Kidney (tissue), 14 donors: ENCODE results near the gene IFFO2. TPM values are rescaled to one million over a fixed set of nuclear protein-coding genes. Genes with fewer than 3 reads are reported as not detected.

ENCODE experiments used
- DNase-seq, 5 donors: peaks; one replicate each; pipeline ENCODE4 v3.0.0-alpha.2; 2013 to 2020
- FAIRE-seq: peaks from 2 replicates; lab custom pipeline; 2012; peaks lifted over from hg19 to GRCh38; lab: Jason Lieb, UNC
- H3K27ac ChIP-seq, 2 donors: one replicate each; pipeline ENCODE4 v1.7.0; 2013; ENCODE audit warnings: low read depth in 2 of 2, low read length in 2 of 2, inconsistent platforms in 1 of 2
- H3K27me3 ChIP-seq: one replicate; pipeline ENCODE4 v1.7.1; 2013; ENCODE audit warnings: low read length, inconsistent platforms; ENCODE audit not compliant: control insufficient read depth, insufficient read depth
- H3K36me3 ChIP-seq, 3 donors: one replicate each; pipeline versions ENCODE4 v1.7.0 to v1.7.1; 2013; ENCODE audit warnings: low read length in 3 of 3, control low read depth in 1 of 3, inconsistent platforms in 1 of 3; ENCODE audit not compliant: insufficient read depth in 3 of 3, control insufficient read depth in 2 of 3
- H3K4me1 ChIP-seq, 3 donors: one replicate each; pipeline versions ENCODE4 v1.7.0 to v1.7.1; 2013; ENCODE audit warnings: low read length in 3 of 3, inconsistent platforms in 1 of 3, low read depth in 1 of 3; ENCODE audit not compliant: control insufficient read depth in 2 of 3, insufficient read depth in 2 of 3
- H3K4me3 ChIP-seq, 3 donors: one replicate each; pipeline versions ENCODE4 v1.7.0 to v1.8.1; 2013; ENCODE audit warnings: low read length in 3 of 3, control low read depth in 1 of 3, inconsistent platforms in 1 of 3
- H3K9ac ChIP-seq, 3 donors: one replicate each; pipeline versions ENCODE4 v1.7.0 to v1.7.1; 2013; ENCODE audit warnings: low read length in 3 of 3, control low read depth in 1 of 3, inconsistent platforms in 1 of 3
- H3K9me3 ChIP-seq, 3 donors: one replicate each; pipeline versions ENCODE4 v1.7.0 to v1.7.1; 2013; ENCODE audit warnings: low read length in 3 of 3, control low read depth in 1 of 3, inconsistent platforms in 1 of 3; ENCODE audit not compliant: control insufficient read depth in 2 of 3, insufficient read depth in 1 of 3
- intact Hi-C: fragments of 100-400 bp; cut with DNase I; formaldehyde crosslinking; loops from one replicate; pipeline ENCODE4 v1.11.1; 2022
- polyA plus RNA-seq: library from polyadenylated mRNA; stranded (reverse); fragments of 350-450 nt; fragmentation: Illumina TruSeq; extraction: RNeasy Lipid Tissue Mini Kit (QIAGEN cat#74804); gene quantifications from one replicate; pipeline ENCODE4 v1.2.3, GENCODE V29; 2014; ENCODE audit warnings: low read depth, low replicate concordance; ENCODE audit not compliant: insufficient read depth
- total RNA-seq: library from RNA; stranded (reverse); fragmentation: NEBNext Ultra II Directional; extraction: Animal tissue kit (Norgen Biotek cat#: 25700); gene quantifications from one replicate; pipeline ENCODE4 v1.2.1, GENCODE V29; 2021
- TF ChIP-seq, protein P1 (sequence below): IDR thresholded peaks from 3 replicates; pipeline ENCODE4 v1.5.1; 2012; ENCODE audit warnings: mild to moderate bottlenecking, moderate library complexity, borderline replicate concordance; ENCODE audit not compliant: insufficient read depth; ENCODE audit errors: extremely low read depth
- donor health status: control.
- donor health status: control.
- donor health status: control.
- donor health status: control.
- donor health status: control.
- donor health status: DM: yes; HTN: yes; CAD: no.
- donor health status: Normal renal cell carcinoma (clear cell type).

Gene IFFO2
- total and polyA plus RNA-seq, 2 donors from 2014 or later = 7.5 to 23.1 TPM

DNA sequence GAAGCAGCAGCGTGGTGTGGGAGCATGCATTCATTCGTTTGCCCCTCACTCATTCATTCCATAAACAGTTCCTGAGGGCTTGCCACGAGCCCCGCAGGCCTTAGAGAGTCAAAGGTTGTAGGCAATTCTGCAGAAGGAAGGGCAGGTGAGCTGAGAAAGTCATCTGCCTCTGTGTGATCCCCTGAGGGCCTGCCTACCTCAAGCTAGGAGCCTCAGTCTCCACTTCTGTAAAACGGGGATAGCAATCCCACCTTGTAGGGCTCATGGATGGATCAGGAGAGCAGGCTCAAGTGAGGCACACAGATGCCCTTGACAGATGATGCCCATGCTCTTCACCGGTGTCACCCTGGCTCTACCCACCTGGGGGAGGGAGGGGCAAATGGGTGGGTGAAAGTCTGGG, 27.5 kb downstream of the IFFO2 start:
- intact Hi-C loops = no loop called here
- H3K27me3 ChIP-seq = no peaks in the 10 kb centered on the region
- H3K4me3 ChIP-seq = no peak overlapping the region
- DNase-seq (peak in 1 of 5 donors; percentile 39), FAIRE-seq (no peak)
- no peaks in the 10 kb centered on the region for H3K9me3 ChIP-seq
- TF ChIP-seq, protein P1, sequence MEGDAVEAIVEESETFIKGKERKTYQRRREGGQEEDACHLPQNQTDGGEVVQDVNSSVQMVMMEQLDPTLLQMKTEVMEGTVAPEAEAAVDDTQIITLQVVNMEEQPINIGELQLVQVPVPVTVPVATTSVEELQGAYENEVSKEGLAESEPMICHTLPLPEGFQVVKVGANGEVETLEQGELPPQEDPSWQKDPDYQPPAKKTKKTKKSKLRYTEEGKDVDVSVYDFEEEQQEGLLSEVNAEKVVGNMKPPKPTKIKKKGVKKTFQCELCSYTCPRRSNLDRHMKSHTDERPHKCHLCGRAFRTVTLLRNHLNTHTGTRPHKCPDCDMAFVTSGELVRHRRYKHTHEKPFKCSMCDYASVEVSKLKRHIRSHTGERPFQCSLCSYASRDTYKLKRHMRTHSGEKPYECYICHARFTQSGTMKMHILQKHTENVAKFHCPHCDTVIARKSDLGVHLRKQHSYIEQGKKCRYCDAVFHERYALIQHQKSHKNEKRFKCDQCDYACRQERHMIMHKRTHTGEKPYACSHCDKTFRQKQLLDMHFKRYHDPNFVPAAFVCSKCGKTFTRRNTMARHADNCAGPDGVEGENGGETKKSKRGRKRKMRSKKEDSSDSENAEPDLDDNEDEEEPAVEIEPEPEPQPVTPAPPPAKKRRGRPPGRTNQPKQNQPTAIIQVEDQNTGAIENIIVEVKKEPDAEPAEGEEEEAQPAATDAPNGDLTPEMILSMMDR = no peak
- H3K4me1 ChIP-seq = peaks cover 0 to 42% (median 26%) of the 10 kb centered on the region in 3 donors
- H3K36me3 ChIP-seq = no peaks in the 10 kb centered on the region
- no peak overlapping the region for H3K27ac ChIP-seq
- no peak overlapping the region for H3K9ac ChIP-seq

DNA sequence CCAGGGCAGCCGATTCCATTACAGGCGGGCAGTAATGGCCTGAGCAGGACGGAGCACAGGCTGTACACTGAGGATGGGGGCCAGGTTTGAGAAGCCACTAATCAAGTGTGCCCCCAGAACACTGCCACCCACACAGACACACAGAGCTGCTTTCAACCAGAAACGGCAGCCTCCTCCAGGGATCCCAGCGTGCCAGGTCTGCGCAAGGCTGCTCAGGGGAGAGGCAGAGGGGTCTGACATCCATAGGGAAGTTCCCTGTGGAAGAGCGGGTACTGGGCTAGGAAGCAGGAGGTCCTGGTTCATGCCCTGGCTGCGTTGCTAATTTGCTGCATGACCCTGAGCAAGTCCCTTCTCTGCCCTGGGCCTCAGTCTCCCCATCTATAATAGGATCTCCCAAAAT, 28.1 kb downstream of the IFFO2 start:
- no peak for DNase-seq
- no peak for FAIRE-seq
- Histone ChIP-seq H3K27me3 (no peaks in the 10 kb centered on the region), H3K36me3 (no peaks in the 10 kb centered on the region), H3K9ac (no peak overlapping the region), H3K27ac (no peak overlapping the region), H3K4me1 (peaks cover 4 to 47% (median 31%) of the 10 kb centered on the region in 3 donors), H3K9me3 (no peaks in the 10 kb centered on the region), H3K4me3 (no peak overlapping the region)
- intact Hi-C loops = no loop called here
- TF ChIP-seq, protein P1 = no peak

DNA sequence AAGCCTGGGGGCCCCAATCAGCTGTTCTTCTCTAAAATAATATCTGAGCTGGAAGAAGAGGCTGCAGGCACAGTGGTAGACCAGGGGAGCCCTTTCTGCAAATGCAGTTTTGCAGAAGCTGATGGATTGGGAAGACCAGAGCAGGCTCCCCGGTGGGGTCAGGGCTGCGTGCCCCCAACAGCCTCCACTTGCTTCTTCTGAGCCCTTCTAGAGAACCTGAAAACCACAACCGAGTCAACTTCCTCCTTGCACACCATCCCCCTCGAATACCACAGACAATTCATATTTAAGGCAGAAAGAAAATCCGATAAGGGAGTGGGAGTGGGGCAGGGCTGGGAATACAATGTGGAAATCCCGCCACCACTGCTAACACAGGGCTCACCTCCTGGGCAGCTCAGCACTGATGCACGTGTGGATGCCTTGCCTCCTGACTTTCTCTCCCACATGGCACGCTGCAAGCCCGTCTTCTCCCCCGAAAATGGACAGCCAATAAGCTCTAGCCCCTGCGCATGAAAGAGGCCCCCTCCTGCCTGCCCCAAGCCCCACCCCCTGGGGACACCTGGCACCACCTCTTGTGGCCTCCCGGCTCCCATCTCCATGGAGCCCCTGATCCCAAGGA, 28.7 kb downstream of the IFFO2 start:
- H3K4me1 ChIP-seq = peaks cover 5 to 54% (median 33%) of the 10 kb centered on the region in 3 donors
- DNase-seq (peak in 1 of 5 donors; percentile 75), FAIRE-seq (no peak)
- intact Hi-C loops = no loop called here
- H3K9me3 ChIP-seq = no peaks in the 10 kb centered on the region
- no peaks in the 10 kb centered on the region for H3K27me3 ChIP-seq
- no peaks in the 10 kb centered on the region for H3K36me3 ChIP-seq
- TF ChIP-seq, protein P1 = no peak
- H3K27ac ChIP-seq = peak overlapping the region in 1 of 2 donors; percentile 87
- H3K9ac ChIP-seq = no peak overlapping the region
- H3K4me3 ChIP-seq = no peak overlapping the region
